ENCODE data around the gene MEN1.
"Not testable (repeated sequence)": the region's sequence is repeated elsewhere in the genome, so short reads cannot be mapped to it uniquely, and the experiment has no call there.

Gene MEN1

DNA sequence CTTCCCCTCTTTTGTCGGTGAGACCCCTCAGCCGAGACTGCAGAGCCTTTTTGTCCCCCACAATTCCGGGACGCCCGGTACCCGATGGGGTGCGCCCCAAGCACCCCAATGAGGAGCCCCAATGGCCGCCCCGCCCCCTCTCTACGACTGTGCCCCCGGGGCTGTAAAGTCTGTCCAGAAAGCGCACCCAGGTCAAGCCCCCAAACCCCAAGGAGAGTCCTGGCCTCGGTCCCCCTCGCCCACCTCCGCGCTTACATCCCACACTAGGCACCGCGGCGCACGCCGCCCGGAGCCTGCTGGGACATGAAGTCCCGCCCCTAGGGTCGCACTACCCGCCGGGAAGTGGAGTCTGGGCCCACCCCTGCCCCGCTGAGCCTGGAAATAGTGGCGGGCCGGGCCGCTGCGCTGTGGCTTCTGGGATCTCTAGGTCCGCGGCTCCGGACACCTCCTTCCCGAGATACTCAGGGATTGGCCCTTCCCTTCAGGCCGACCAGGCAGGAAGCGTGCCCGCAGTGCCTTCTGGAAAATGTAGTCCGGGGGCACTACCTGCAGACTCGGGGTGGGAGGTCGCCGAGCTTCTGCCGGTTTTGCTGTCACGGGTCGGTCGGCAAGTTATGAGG is at the start of gene MEN1:
Gene MEN1, minus strand, starts transcription at position 281 of the 620 bp plus-strand sequence. CDS start 442 bp downstream, outside the sequence.
- peak; percentile 96 for DNase-seq

DNA sequence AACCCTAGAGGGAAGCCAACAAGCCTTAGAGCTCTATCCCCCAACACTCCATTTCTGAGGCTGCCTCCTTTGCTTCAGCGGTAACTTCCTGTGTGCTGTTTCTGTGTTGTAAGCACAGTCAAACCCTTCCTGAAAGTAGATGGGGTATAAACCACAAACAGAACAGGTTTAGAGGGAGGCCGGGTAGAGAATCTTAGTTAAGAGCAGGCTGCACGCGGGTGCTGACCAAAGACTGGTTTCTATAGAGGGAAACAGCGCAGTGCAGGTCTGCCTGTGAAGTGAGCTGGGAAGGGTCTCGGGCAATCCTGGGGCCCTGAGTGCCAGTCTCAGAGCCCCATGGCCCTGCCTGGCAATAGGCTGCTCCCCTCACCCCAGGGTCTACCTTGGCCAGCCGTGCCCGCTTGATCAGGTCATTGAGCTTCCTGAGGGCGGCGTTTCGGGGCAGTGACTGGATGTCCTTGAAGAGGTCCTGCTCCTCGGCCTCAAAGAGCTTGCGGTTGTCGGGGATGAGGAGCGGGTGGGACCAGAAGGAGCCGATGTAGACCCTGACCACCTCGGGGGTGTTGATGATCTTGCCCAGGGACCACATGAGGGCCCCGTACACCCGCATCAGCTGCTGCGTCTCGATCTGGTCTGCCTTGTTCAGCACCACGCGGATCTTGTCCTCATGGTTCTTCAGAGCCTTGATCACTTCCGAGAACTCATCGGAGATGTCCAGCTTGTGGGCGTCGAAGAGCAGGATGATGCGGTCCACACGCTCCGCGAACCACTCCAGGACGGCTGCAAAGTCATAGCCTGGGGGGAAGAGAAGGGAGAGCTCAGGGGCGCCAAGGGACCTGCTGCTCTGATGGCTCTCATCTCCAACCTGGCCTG is 49.4 kb upstream of the MEN1 start:
- DNase-seq = no peak

GRCh38 chr11:64858467-64859263 is 48.3 kb upstream of the MEN1 start:
- DNase-seq = no peak

- no peak for DNase-seq
Measured at GRCh38 chr11:64857485-64857884, 47.1 kb upstream of the MEN1 start.

DNA sequence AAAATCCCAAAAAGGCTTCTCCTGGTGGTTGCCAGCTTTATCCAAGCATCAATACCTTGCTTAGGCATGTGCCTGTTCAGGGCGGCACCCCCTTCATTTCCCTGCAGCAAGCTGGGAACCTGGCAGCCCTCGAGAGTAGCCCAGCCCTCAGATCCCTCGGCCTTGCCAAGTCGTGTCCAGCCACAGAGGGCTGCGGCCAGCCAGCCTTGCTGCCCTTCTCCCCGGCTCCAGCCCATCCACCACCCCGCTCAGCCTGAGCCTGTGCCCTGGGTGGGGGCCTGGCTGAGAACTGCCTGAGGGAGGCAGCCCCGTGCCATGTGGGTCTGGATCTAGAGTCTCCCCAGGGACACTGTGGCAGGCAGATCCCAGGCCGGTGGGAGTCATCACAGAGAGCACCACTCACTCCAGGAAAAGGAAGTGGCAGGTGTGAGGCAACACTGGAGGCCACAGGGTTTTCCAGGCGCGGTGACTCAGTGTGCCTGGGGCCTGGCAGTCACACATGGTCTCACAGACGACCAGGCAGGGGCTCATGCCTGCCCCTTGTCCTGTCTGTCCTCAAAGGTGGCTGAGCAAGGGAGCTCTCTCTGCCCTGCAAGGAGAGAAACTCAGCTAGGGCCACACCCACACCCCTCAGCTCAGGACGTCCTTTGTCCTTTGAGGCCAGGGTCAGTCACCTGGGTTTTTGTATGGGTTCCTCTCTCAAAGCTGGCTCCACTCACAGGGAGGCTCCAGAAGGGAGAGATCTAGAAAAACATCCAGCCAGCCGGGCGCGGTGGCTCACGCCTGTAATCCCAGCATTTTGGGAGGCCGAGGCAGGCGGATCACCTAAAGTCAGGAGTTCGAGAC is 46.3 kb upstream of the MEN1 start:
- no peak for DNase-seq

GRCh38 chr11:64855596-64856304 is 45.4 kb upstream of the MEN1 start:
- no peak for DNase-seq

DNA sequence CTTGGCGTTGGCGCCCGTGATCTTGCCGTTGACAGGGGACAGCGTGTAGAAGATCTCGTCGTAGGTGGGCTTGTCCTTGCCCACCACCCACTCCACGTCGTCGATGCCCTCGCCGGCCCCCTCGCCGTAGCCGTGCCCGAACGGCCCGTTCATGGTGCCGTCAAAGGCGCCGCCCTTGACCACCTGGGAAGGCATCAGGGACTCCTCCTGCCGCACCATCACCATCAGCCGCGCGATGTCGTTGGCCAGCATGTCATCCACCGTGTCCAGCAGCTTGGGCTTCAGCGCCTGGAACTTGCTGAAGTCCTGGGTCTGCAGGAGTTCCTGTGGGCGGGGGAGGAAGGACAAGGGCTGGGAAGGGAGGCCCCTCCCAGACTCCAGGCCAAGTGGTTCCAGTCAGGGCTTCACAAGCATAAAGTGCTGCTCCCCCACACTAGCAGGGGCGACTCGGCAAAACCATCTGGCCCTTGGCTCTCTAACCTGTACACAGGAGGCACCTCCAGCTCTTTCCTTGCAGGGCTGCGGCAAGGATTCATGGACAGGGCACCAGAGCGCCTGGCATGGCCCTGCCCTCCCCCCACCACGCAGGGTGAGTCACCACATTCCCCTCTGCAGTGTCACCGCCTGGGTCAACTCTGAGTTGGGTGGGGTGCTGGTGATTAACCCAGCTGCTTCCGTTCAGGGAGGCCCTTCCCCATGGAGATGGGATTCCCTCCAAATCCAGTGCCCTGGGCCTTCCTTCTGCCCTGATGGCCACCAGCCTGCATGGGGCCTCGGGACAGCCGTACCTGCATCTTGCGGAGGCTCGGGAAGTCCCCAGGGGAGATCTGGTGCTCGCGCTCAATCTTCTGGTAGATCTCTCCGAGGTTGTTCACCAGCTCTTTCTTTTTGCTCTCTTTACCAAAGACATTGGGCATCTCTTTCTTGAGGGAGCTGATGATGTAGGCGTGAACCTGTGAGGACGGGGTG is 44.5 kb upstream of the MEN1 start:
- no peak for DNase-seq

- no peak for DNase-seq
Measured at GRCh38 chr11:64854157-64854533, 43.8 kb upstream of the MEN1 start.

DNA sequence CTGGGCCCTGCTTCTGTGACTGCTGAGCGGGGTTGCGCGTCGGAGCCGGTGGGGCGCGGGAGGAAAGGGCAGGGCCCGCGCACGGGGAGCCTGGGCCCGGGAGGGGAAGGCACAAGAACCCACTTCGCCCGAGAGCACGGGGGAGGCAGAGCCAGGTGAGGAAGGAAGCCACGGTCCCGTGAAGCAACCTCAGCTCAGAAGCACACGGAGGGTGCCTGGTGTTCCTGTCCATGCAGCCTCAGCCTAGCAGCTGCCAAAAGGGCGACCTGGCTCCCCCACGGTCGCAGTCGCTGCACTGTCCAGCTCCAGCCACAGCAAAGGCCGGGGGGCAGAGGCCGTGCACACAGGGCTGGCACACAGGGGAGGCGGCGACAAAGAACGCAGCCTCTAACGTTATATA is 43.4 kb upstream of the MEN1 start:
- no peak for DNase-seq

- no peak for DNase-seq
Measured at GRCh38 chr11:64852804-64853509, 42.6 kb upstream of the MEN1 start.

DNA sequence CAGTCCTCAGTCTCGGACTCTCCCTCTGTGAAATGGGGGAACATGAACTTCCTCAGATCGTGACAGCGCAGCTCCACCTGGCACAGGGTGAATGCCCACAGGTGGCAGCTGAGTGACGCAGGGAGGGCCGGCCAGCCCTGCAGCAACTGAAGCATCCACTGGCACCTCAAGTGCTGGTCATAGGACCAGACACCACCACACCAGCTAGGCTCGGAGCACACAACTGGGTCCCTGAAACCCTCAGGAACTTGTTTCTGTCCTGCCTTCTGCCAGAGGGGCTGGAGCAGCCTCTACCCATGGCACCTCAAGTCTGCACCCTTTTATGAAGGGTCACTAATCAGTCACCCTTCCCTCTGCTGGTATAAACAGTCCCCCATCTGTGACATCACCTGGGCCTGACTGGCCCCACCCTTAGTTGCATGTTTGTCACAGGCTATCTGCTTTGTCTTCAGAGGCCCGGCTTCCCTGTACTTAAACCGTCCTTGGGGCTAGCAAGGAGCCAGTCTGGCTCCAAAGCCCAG is 41.5 kb upstream of the MEN1 start:
- DNase-seq = no peak

- no peak for DNase-seq
Measured at GRCh38 chr11:64850979-64851567, 40.7 kb upstream of the MEN1 start.

DNA sequence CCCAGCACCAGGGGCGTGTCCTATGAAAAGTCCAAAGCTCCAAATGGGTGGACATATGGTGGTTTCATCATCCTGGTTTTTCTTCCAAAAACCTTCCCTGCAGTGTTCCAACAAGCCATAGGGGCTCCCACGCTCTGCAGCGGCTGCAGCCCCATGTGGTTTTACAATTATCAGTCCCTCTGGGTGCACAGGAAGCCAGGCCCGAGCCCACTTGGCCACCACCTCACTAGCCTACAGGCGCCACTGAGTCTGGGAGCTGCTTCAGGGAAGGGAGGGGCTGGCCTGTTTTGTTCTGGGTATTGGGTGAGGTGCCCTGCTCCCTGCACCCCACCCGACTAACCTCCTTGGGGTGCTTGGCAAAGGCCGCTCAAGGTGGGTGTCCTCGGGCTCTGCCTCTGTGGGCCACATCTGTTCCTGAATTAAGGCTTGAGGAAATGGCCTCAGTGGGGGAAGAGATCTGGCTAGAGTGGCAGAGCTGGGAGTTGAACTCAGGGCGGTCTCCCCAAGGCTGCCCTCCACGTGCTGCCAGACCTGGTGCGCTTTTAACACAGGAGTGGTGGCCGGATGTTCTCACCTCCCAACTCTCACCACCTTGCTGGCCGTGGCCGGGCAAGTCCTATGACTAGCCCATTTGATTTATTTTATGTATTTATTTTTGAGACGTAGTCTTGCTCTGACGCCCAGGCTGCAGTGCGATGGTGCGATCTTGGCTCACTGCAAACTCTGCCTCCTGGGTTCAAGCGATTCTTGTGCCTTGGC is 39.4 kb upstream of the MEN1 start:
- DNase-seq = no peak

GRCh38 chr11:64848826-64849597 is 38.7 kb upstream of the MEN1 start:
- DNase-seq = no peak

DNA sequence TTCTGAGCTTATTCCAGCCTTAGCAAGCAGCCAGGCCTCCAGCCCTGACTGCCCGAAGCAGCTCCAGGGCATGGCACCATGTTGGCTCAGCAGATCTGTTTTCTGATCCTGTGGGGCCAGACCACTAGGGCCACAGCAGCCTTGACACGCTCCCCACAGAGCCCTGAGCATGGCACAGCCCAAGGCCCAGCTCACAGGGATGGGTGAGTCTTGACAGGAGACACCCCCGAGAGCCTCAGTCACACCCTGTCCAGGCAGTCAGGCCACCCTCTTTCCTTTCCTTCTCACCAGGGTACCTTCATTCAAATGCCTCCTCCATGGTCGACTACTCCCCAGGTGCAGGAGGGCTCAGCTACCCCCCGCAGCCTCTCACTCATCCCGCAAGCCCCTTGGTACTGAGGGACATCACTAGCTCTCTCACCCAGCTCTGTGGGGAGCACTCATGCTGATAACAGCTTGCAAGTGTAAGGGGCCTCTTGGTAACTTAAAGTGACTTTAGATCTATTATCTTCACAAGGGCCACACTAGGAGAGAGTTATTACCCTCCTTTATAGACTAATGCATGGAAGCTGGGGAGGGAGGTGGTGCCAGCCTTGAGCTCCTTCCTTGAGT is 38.0 kb upstream of the MEN1 start:
- peak; percentile 43 for DNase-seq

- DNase-seq = peak; percentile 82
Measured at GRCh38 chr11:64846998-64847666, 36.8 kb upstream of the MEN1 start.

GRCh38 chr11:64845776-64846129 is 35.4 kb upstream of the MEN1 start:
- DNase-seq = not testable (repeated sequence)
